Skin of body (tissue), 2 donors: ENCODE results near the gene AMACR. TPM values are rescaled to one million over a fixed set of nuclear protein-coding genes. Genes with fewer than 3 reads are reported as not detected.

Experiments used
- small RNA-seq: library from RNA; depleted of rRNA; stranded (forward); fragments of <200 nt; gene quantifications from one replicate; pipeline ENCODE3, GENCODE V24; 2014; ENCODE audit warnings: low replicate concordance
- total RNA-seq: library from RNA; depleted of rRNA; stranded (reverse); fragments of >200 nt; gene quantifications from one replicate; pipeline ENCODE4 v1.2.3, GENCODE V29; 2014

Gene AMACR
- total RNA-seq, 1 donor from 2014 or later = 5.6 TPM

Small RNA genes within 50 kb of the gene (small RNA-seq; reads per million reads assigned to genes)
- not detected for gene AC139783.1

Other genes with a start within 250 kb of the AMACR start
- 26.8 TPM for gene ADAMTS12, start 116.1 kb downstream of the AMACR start, total RNA-seq
- not detected for gene RXFP3, start 71.7 kb downstream of the AMACR start, total RNA-seq
- gene SLC45A2, start 23.4 kb downstream of the AMACR start, total RNA-seq = 0.39 TPM
- gene C1QTNF3, start 35.2 kb upstream of the AMACR start, total RNA-seq = 34.8 TPM